Right hindlimb (tissue), 1 donor: ENCODE results near the gene HILPDA.
"Not testable (repeated sequence)": the region's sequence is repeated elsewhere in the genome, so short reads cannot be mapped to it uniquely, and the experiment has no call there.

Source experiments
- DNase-seq: peaks from one replicate; pipeline ENCODE4 v3.0.0-alpha.2; 2018

HILPDA gene

DNA sequence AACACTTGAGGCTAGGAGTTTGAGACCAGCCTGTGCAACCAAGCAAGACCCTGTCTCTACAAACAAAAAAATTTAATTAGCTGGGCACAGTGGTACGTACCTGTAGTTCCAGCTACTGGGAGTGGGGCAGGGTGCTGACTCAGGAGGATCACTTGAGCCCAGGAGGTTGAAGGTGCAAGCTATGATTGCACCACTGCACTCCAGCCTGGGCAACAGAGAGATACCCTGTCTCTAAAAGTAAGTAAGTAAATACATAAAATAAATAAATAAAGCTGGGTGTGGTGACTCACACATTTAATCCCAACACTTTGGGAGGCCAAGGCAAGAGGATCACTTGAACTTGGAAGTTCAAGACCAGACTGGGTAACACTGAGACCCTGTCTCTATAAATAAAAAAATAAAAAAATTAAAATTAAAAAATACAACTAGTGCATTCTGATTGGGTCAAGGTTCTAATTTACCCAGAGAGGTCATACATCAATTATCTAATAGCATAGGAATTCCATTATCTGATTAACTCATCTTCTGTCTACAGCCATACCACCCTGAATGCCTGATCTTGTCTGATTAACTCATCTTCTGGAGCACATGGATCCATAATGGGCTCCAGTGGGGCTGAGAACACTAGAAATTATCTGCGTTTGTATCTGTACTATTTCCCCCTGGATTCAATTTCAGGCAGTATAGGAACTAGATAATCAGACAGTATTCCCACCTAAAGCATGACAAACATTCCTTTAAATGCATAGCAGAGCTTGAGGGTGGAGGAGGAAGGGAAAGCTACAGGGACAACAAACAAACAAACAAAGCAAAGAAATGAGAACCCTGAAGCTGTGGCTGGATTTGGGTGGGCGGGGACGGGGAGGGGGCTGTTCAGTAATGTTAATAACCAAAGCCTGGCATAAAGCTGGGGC lies 21.0 kb upstream of the HILPDA start:
- no peak for DNase-seq

DNA sequence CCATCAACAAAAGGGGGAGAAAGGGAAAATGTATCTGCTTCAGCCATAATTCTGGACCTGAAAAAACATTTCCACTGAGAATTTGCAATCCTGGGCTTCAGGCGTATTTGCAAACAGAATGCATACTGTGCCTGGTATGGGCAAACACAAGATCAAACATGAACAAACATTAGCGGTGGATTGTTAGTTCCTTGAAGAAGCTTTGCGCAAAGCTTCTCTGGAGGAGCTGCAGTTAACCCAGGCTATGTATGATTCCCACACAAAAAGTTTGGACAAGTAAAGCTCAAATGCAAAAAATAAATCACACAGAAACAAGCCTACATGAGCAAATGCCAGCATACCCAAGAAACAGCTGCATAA lies 20.4 kb upstream of the HILPDA start:
- DNase-seq: no peak

DNA sequence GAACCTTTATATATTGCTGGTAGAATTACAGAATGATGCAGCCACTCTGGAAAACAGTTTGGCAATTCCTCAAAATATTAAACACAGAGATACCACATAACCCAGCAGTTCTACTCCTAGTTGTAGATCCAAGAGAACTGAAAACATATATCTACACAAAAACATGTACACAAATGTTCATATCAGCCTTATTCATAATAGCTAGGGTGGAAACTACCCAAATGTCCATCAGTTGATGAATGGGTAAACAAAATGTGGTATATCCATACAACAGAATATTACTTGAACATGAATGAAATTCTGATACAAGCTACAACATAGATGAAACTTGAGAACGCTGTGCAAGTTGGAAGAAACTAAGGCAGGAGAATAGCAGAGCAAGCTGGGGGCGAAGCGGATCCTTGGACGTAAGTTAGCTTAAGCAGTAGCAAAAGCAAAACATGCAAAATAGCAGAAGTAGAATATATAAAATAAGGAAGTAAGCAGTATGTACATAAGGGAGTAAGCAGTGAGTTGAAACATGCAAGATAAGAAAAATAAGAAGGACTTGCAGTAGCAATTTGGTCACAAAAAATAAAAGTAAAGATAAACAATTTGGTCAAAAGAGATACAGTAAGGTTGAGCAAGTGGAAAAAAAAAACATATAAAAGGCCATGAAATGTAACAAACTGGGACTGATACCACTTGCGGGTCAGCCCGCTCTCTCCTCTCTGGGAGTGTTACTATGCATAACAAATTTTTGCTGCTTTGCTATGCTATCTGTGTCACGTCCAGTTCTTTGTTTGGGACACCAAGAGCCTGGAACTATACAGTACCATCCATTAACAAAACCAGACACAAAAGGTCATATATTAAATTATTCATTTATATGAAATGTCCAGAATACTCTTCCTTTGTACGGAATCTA lies 18.0 kb upstream of the HILPDA start:
- DNase-seq: no peak

DNA sequence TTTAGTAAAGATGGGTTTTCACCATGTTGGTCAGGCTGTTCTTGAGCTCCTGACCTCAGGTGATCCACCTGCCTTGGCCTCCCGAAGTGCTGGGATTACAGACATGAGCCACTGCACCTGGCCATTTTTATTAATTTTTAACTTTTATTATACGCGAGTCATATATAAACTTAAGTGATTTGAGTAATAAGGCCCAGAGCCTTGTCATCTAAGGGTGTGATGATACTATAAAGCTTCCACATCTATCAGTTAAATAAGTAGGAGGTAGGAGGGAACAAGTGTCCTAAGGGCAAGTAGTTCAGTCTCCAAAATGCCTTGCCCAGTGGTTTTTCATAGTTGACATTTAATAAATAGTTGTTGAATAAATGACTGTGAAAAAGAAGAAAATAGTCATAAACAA lies 13.3 kb upstream of the HILPDA start:
- DNase-seq: no peak

DNA sequence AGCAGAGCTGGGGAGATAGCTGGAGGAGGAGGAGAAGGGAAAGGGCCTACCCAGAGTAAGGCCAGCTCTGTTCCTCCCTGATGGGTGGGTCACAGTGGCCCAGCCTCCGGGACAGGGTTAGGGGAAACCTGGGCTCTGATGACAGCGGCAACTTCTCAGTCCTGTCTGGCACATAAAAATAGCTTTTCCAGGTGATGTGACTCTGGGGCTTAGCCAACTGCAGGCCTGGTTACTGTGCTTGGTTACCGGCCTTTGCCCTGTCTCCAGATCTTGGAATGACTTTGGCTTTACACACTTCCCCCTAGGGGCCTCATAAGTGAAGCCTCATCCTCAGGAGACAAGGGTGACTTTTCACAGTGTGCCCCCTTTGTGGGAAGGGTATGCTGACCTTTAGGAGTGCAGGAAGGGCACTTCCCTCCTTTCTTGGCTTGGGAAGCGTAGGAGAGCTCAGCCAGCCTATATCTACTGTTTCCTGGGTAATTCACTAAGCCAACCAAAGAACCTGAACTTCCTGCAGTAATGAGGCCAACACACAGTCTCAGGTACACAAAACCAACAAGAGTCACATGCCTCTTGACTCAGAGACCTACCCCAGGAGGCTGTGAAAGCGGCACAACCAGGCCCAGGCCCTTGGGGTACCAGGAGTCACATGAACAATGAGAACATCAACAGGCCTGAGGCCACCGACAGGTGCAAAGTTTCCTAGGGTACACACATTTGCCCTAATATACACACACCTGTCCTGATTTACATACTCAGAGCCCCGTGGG lies 11.7 kb upstream of the HILPDA start:
- no peak for DNase-seq

DNA sequence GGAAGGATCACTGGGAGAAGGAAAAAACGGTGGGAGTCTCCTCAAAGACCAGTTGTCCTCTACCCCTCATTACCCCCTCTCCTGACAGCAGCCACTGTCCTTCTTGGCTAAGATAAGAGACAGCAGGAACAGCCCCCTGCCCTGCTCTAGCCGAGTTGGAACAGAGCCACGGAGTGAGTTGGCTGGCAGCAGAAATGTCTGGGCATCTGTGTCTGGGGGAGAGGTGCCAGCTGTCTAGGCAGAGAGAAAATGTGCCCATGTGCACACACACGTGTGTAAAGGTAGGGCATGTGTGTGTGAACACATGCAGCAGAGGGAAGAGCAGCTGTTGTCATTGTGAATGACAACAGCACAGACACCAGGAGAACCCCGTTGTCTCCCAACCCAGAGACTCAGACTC lies 9.4 kb upstream of the HILPDA start:
- peak; percentile 44 for DNase-seq

DNA sequence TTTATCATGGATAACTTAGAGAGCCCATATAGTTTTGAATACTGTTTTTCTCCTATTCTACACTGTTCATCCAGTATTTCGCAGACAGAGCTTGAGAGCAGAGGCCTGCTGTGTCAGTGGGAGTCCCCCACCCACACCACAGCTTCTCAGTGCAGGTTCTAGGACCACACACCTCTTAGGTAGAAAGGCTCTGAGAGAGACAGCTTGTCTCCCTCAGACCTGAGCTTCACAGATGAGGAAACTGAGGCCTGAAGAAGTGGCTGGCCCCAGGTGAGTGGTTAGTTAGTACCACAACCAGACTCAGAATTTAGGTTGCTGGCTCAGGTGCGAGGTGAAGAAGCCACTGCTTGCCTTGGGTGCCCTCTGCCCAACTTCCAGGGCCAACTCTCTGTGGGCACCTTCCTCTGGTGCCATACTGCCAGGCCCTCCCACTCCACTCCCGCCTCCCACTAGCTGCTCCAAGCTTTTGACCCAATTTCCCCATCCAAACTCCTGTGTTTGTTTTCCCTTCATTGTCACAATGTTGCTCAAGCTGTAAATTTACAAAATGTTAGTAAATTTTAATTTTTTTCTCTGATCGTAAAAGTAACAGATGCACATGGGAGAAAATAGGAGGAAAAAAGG lies 7.6 kb upstream of the HILPDA start:
- no peak for DNase-seq

DNA sequence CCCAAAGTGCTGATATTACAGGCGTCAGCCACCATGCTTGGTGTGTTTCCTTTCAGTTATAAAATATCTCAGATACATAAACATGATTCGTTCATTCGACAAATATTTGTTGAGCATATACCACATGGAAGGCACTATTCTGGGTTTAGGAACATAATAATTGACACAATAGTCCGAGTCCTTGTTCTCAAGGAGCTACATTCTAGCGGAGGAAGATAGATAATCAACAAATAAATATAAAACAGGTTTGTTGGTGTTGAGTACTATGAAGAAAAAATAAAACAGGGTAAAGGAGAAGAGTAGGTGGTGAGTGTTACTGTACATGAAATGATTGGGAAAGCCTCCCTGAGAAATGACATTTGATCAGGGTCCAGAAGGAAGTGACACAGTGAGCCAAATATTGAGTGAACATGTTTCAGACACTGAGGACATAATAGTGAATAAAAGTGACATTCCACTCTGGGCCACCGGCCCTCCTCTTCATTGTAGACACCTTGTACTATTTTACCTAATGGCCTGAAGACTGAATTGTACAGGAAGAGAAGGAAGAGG lies 6.9 kb upstream of the HILPDA start:
- DNase-seq: no peak

DNA sequence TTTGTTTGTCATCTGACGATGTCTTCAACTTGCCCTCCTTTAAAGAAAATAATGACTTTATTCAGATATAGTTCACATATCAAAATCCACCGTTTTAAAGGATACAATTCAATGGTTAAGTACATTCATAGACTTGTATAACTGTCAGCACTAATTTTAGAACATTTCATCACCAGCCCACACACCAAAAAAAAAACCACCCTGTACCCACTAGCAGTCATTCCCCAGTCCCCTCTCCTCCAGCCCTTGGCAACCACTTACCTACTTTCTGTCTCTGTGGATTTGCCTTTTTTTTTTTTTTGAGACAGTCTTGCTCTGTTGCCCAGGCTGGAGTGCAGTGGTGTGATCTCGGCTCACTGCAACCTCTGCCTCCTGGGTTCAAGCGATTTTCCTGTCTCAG lies 5.3 kb upstream of the HILPDA start:
- no peak for DNase-seq

DNA sequence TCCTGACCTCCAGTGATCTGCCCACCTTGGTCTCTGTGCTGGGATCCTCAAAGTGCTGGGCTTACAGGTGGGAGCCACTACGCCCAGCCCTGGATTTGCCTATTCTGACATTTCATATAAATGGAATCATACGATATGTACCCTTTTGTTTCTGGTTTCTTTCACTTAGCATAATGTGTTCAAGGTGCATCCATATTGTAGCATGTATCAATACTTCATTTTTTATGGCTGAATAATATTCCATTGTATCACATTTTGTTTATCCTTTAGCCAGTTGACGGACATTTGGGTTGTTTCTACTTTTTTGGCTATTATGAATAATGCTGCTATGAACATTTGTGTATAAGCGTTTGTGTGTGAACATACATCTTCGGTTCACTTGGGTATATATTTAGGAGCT lies 4.8 kb upstream of the HILPDA start:
- DNase-seq: no peak

DNA sequence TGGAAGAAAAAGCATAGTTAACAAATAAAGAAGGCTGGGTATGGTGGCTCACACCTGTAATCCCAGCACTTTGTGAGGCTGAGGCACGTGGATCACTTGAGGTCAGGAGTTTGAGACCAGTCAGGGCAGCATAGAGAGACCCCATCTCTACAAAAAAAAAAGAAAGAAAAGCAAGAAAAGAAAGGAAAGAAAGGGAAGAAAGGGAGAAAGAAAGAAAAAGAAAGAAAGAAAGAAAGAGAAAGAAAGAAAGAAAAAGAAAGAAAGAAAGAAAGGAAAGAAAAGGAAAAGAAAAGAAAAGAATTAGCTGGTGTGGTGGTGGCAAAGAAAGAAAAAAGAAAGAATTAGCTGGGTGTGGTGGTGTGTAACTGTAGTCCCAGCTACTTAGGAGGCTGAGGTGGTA lies 3.1 kb upstream of the HILPDA start:
- DNase-seq: no peak

DNA sequence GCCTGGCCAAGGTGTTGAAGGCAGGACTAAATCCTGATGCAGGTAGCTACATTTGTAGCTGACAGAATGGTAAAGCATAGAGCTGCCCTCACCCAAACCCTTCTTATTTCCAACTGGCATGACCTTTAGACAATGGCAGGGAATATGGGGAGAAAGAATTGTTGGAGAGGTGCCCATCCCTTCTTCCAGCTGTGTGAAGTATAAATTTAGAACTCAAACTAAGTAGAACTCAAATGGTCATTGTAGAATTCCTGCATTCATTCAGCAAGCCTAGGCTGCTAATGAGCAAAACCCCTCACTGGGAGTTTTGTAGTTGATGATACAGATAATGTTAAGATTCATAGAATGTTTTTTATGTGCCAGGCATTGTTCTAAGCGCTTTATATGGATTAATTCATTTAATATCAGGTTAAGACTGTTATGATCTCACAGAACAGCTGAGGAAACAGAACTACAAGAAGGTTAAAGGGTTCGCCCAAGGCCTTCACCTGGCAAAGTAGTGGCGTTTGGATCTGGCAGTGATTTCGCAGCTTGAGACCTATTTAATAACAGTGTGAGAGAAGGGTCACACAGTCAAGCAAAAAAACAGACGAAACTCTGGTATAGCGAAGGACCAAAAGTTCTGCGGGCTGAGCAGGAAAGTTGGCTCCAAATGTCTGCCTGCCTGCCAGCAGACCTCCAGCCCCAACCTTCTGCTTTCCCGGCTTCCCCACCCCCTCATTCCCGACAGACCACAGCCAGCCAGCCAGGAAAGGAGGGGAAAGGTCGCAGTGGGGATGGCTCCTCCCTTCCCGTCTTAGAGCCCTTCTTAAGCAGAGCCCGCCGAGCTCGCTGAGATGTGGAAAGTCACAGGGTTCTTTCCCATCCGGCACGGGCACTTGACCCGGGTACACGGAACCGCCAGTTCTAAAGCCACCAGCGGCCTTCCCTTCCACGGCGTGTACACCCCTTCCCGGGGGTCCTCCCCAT lies 1.6 kb upstream of the HILPDA start:
- DNase-seq: peak; percentile 97

DNA sequence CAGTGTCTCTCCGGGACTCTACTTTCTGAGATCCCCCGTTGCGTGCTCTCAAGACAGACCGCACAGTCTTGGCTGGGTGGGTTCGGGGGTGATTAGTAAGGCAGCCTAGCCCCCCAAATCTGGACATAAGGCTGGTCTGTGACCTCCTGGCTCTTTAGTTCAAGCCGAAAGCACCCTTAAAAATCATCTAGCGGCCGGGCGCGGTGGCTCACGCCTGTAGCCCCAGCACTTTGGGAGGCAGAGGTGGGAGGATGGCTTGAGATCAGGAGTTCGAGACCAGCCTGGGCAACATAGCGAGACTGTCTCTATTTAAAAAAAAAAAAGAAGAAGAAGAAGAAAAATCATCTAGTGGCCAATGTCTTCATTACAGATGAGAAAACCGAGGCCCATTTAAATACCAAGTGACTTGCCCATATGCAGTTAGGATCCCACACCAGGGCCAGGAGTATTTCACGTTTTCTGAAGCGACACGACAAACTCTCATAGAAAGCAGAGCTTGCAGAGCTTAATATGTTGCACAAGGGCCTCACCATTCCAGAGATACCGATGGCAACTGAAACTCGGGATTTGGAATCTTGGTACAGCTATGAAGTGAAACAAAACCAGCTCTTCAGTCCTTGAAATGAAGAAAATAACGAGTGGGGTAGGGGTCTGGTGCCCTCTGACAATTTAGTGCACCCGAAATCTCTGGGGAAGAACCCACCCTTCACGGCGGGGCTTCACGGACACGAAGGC lies 703 bp upstream of the HILPDA start:
- no peak for DNase-seq

DNA sequence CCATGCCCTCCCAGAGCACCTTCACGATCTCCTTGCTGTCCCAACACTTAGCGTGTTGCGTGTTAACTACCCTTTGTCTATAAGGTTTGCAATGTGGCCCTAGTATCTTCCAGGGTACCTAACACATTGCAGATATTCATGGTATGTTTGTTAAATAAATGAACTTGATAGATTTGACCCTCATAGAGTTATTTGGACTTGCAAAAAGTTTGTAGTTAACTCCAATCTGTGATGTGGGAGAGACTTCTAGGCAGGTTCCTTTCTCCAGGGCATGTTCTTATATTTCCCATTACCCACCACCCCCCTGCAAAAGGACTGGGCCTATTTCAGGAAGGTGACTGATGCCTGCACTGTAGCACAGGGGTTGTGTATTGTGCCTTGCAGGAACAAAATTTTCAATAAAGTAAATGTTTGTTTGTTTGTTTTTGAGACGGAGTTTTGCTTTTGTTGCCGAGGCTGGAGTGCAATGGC lies 612 bp downstream of the HILPDA start:
- DNase-seq: no peak

DNA sequence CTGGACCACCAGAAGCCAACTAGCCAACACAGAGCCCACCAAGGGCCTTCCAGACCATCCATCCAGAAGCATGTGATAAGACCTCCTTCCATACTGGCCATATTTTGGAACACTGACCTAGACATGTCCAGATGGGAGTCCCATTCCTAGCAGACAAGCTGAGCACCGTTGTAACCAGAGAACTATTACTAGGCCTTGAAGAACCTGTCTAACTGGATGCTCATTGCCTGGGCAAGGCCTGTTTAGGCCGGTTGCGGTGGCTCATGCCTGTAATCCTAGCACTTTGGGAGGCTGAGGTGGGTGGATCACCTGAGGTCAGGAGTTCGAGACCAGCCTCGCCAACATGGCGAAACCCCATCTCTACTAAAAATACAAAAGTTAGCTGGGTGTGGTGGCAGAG lies 1.7 kb downstream of the HILPDA start:
- DNase-seq: not testable (repeated sequence)

DNA sequence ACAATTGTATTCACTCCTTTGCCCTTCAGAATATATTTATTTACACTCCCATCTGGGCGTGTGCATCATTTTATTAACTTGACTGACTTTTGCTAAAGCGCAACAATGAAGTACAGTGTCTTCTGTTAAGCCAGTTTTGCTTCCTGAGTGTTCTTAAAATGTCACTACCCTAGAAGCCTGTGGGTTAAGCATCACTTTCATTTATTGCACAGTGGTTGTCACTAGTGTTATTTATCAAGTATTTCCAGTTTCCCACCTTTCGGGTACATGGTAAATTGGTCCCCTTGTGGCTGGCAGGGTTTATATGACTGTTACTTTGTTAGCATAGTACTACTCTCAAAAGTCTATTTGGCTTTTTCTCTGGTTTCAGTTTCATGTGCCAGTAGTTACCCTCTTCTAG lies 3.3 kb downstream of the HILPDA start:
- no peak for DNase-seq

DNA sequence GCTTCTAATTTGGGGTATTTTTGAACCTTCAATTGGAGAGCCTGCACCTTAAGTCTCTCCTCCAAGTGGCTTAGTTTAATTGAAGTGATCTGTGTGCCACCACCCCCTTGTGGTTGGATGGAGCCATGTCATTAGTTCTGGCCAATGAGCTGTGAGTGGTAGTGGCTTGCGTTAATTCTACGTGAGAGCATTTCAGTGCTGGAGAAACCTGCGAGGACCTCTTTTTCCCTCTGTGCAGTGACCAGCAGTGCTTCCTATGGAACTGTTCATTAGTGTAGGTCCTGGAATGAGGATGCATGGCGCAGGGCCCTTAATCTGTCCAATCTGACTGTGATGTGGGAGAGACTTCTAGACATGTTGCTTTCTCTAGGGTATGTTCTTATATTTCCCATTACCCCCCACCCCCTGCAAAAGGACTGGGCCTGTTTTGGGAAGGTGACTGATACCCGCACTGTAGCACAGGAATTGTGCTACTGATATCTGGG lies 3.8 kb downstream of the HILPDA start:
- peak; percentile 59 for DNase-seq

DNA sequence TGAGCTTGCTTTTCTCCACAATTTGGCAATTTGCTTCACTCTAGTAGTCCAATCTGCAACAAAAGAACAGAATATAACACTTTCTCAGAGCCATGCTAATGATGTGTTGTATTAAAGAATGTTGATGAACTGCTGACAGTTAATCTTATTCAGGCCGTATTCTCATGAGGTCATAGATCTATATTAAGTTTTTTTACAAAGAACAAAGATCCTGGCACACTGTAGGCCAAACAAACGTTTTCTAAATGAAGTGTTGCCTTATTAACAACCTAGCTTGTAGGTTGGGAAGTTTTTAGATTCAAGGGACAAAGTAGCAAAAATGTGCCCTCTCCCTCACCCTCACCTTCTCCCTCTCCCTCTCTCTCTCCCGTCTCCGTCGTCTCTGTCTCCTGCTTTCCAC lies 6.8 kb downstream of the HILPDA start:
- DNase-seq: no peak

DNA sequence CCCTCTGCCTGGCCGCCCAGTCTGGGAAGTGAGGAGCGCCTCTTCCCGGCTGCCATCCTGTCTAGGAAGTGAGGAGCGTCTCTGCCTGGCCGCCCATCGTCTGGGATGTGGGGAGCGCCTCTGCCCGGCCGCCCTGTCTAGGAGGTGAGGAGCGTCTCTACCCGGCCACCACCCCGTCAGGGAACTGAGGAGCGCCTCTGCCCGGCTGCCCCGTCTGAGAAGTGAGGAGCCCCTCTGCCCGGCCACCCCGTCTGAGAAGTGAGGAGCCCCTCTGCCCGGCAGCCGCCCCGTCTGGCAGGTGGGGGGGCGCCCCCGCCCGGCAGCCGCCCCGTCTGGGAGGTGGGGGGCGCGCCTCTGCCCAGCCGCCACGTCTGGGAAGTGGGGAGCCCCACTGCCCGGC lies 7.7 kb downstream of the HILPDA start:
- not testable (repeated sequence) for DNase-seq

DNA sequence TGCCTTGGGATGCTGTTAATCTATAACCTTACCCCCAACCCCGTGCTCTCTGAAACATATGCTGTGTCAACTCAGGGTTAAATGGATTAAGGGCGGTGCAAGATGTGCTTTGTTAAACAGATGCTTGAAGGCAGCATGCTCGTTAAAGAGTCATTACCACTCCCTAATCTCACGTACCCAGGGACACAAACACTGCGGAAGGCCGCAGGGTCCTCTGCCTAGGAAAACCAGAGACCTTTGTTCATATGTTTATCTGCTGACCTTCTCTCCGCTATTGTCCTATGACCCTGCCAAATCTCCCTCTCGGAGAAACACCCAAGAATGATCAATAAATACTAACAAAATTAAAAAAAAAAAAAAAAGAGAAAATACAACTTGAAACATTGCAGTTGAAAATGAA lies 8.3 kb downstream of the HILPDA start:
- DNase-seq: not testable (repeated sequence)
